Stimulated activated naive CD8-positive, alpha-beta T cell treated with anti-CD3 and anti-CD28 coated beads, Interleukin-15, amount 100 ng/mL, for 72 hours (primary cell): Measurements from ENCODE around the gene ZNF26.
A peak's percentile ranks its signal among the peaks of the same experiment; 100 is the strongest.
"Not testable (repeated sequence)": the region's sequence is repeated elsewhere in the genome, so short reads cannot be mapped to it uniquely, and the experiment has no call there.

ENCODE experiments used
- ATAC-seq: fragments of 150-1000 bp; cut with Tn5 transposase; 2 replicates; pipeline ENCODE4 v1.10.0; 2021; ENCODE audit warnings: mild to moderate bottlenecking, moderate library complexity
- DNase-seq, 2 donors: peaks; one replicate each; pipeline ENCODE4 v3.0.0; 2021 to 2022
- H3K27ac Mint-ChIP-seq, 2 donors: one replicate each; pipeline ENCODE4 v1.8.0; 2022; ENCODE audit warnings: mild to moderate bottlenecking in 2 of 2, mixed read lengths in 2 of 2, moderate library complexity in 2 of 2
- H3K27me3 Mint-ChIP-seq: one replicate; pipeline ENCODE4 v1.8.0; 2022; ENCODE audit warnings: mixed read lengths
- H3K4me1 Mint-ChIP-seq: one replicate; pipeline ENCODE4 v1.8.0; 2022; ENCODE audit warnings: mild to moderate bottlenecking, mixed read lengths
- H3K4me3 Mint-ChIP-seq, 2 donors: one replicate each; pipeline ENCODE4 v1.8.0; 2022; ENCODE audit warnings: mild to moderate bottlenecking in 2 of 2, mixed read lengths in 2 of 2, moderate library complexity in 1 of 2
- H3K9me3 Mint-ChIP-seq, 2 donors: one replicate each; pipeline ENCODE4 v1.8.0; 2022; ENCODE audit warnings: mixed read lengths in 2 of 2

The ZNF26 gene

GRCh38 chr12:132951649-132952048, 34.5 kb upstream of the ZNF26 start:
- Mint-ChIP-seq H3K27ac (no peak overlapping the region), H3K4me3 (no peak overlapping the region), H3K27me3 (no peaks in the 10 kb centered on the region), H3K9me3 (peaks cover 23 to 26% of the 10 kb centered on the region in 2 donors), H3K4me1 (peaks cover 25% of the 10 kb centered on the region)
- ATAC-seq (no peak), DNase-seq (no peak)

DNA sequence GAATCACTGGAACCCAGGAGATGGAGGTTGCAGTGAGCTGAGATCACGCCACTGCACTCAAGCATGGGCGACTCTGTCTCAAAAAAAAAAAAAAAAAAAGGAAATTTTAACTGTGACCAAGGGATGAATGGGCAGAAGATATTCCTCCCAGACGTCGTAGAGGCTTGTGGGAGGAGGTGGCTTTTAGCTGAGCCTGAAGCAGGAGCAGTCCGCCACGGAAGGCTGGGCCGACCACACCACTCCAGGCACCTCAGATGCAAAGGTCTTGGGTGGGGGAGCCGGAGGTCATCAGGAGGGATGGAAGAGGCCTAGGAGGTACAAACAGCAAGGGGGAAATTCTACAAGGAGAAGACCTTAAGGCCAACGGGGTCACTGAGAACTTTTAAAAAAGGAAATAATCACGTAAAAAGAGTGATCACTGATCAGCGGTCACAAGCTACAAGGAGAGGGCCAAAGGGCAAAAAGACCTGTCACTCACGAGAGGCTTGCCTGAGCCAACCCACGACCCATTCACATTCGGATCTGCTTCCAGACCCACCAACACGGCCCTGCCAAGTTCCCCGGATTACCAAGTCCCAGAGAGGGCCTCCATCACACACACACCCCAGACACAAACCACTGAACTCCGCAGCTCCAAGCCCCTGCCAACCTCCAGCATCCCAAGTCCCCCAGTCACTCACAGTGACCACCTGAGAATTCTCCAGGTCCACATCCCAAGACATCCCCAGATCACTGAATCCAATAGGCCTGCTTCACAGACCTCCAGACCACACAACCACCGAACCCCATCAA, 33.6 kb upstream of the ZNF26 start:
- Mint-ChIP-seq H3K27ac (peak overlapping the region in 1 of 2 donors; percentile 81), H3K27me3 (no peaks in the 10 kb centered on the region), H3K4me3 (no peak overlapping the region), H3K4me1 (peaks cover 34% of the 10 kb centered on the region), H3K9me3 (peaks cover 23 to 29% of the 10 kb centered on the region in 2 donors)
- no peak for DNase-seq
- no peak for ATAC-seq

- Mint-ChIP-seq H3K9me3 (peaks cover 20 to 29% of the 10 kb centered on the region in 2 donors), H3K27ac (peak overlapping the region in 1 of 2 donors; percentile 81), H3K4me1 (peaks cover 34% of the 10 kb centered on the region), H3K27me3 (no peaks in the 10 kb centered on the region), H3K4me3 (no peak overlapping the region)
- ATAC-seq = no peak
- DNase-seq = no peak
Observed at GRCh38 chr12:132953163-132953425, 33.1 kb upstream of the ZNF26 start.

DNA sequence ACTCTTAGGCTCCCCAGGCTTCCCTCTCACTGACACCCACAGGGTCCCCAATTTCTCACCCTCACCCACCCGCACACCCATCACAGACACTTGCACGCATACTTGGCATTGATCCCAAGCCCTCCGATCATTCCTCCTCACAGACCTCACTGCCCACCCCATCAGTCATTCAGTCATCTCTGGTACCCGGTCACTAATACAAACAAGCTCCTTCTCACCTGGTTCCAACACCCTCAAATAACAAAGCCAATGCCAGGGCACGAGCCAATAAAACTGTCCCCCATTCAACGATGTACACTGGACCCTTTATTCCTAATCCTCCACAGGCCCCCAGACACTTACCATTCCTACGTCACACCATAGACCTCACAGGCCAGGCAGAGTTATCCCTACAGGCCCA, 32.4 kb upstream of the ZNF26 start:
- H3K4me1 Mint-ChIP-seq = peaks cover 34% of the 10 kb centered on the region
- peaks cover 14 to 29% of the 10 kb centered on the region in 2 donors for H3K9me3 Mint-ChIP-seq
- no peaks in the 10 kb centered on the region for H3K27me3 Mint-ChIP-seq
- ATAC-seq (no peak), DNase-seq (no peak)
- no peak overlapping the region for H3K4me3 Mint-ChIP-seq
- peak overlapping the region in 1 of 2 donors; percentile 47 for H3K27ac Mint-ChIP-seq

GRCh38 chr12:132954471-132955048, 31.6 kb upstream of the ZNF26 start:
- ATAC-seq (no peak), DNase-seq (peak in 1 of 2 donors; percentile 11)
- H3K27me3 Mint-ChIP-seq = no peaks in the 10 kb centered on the region
- peak overlapping the region; percentile 91 to 92 for H3K4me3 Mint-ChIP-seq
- peaks cover 34% of the 10 kb centered on the region for H3K4me1 Mint-ChIP-seq
- H3K27ac Mint-ChIP-seq = peak overlapping the region; percentile 19 to 94
- H3K9me3 Mint-ChIP-seq = peaks cover 7 to 23% of the 10 kb centered on the region in 2 donors

- peak overlapping the region; percentile 90 to 94 for H3K27ac Mint-ChIP-seq
Observed at GRCh38 chr12:132955094-132956010, 30.8 kb upstream of the ZNF26 start.

GRCh38 chr12:132956011-132956788, 30.0 kb upstream of the ZNF26 start, which contains the start of gene ZNF605:
Gene ZNF605 (minus strand): TSS chr12:132956306. CDS start chr12:132945635, 10,671 bp downstream.
- peak; percentile 90 for ATAC-seq
- H3K4me1 Mint-ChIP-seq = peaks cover 34% of the 10 kb centered on the region
- H3K4me3 Mint-ChIP-seq = peak within 1 kb of the TSS; percentile 91 to 92

More at GRCh38 chr12:132955094-132956010, 30.8 kb upstream of the ZNF26 start:
- Mint-ChIP-seq H3K9me3 (peaks cover 6 to 21% of the 10 kb centered on the region in 2 donors), H3K27me3 (no peaks in the 10 kb centered on the region), H3K4me3 (peak overlapping the region; percentile 91 to 92), H3K4me1 (peaks cover 34% of the 10 kb centered on the region)
- ATAC-seq = peak; percentile 74
- DNase-seq = peak; percentile 52 to 69

DNA sequence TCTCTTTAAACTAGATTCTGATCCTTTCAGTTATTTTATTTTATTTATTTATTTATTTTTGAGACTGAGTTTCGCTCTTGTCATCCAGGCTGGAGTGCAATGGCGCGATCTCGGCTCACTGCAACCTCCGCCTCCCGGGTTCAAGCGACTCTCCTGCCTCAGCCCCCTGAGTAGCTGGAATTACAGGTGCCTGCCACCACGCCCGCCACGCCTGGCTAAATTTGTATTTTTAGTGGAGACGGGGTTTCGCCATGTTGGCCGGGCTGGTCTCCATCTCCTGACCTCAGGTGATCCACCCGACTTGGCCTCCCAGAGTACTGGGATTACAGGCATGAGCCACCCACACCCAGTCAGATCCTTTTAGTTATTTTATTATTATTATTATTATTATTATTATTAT, 24.4 kb upstream of the ZNF26 start:
- H3K27me3 Mint-ChIP-seq, H3K4me1 Mint-ChIP-seq, H3K4me3 Mint-ChIP-seq, ATAC-seq, H3K27ac Mint-ChIP-seq, DNase-seq: not testable (repeated sequence)
- H3K9me3 Mint-ChIP-seq = peaks cover 8 to 23% of the 10 kb centered on the region in 2 donors

More at GRCh38 chr12:132956011-132956788, 30.0 kb upstream of the ZNF26 start, which contains the start of gene ZNF605:
- Mint-ChIP-seq H3K27me3 (no peaks in the 10 kb centered on the region), H3K9me3 (peaks cover 6 to 21% of the 10 kb centered on the region in 2 donors), H3K27ac (peak within 1 kb of the TSS; percentile 98)
- DNase-seq = peak; percentile 87 to 88

GRCh38 chr12:132963947-132964346, 22.2 kb upstream of the ZNF26 start:
- not testable (repeated sequence) for H3K27me3 Mint-ChIP-seq, ATAC-seq, H3K4me1 Mint-ChIP-seq, H3K4me3 Mint-ChIP-seq, H3K27ac Mint-ChIP-seq
- H3K9me3 Mint-ChIP-seq = peaks cover 8 to 24% of the 10 kb centered on the region in 2 donors
- DNase-seq = peak in 1 of 2 donors; percentile 23

DNA sequence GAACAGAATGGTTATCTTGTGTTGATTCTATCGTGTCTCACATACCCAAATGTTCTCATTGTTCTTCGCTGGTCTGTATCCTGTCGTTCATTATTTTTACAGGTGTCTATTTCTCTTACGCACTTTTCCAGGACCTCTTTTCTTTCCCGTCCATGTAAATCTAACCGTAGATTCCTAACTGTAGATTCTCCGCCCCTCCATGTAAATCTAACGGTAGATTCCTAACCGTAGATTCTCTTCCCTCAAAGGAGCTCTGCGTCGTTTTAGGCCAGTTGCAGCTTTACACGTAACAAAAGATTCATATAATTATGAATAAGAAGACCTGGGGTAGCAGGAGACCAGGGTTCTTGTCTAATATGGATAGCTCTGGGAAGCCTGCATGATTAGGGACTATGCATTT, 20.4 kb upstream of the ZNF26 start:
- DNase-seq (no peak), ATAC-seq (no peak)
- H3K4me1 Mint-ChIP-seq = no peaks in the 10 kb centered on the region
- no peak overlapping the region for H3K4me3 Mint-ChIP-seq
- peak overlapping the region in 1 of 2 donors; percentile 29 for H3K27ac Mint-ChIP-seq
- no peaks in the 10 kb centered on the region for H3K27me3 Mint-ChIP-seq
- H3K9me3 Mint-ChIP-seq = peaks cover 8 to 24% of the 10 kb centered on the region in 2 donors

GRCh38 chr12:132966676-132967415, 19.3 kb upstream of the ZNF26 start:
- ATAC-seq (no peak), DNase-seq (no peak)
- no peaks in the 10 kb centered on the region for H3K4me1 Mint-ChIP-seq
- no peak overlapping the region for H3K4me3 Mint-ChIP-seq
- H3K27me3 Mint-ChIP-seq = no peaks in the 10 kb centered on the region
- peaks cover 8 to 24% of the 10 kb centered on the region in 2 donors for H3K9me3 Mint-ChIP-seq
- no peak overlapping the region for H3K27ac Mint-ChIP-seq

GRCh38 chr12:132967736-132968135, 18.4 kb upstream of the ZNF26 start:
- ATAC-seq (no peak), DNase-seq (no peak)
- no peaks in the 10 kb centered on the region for H3K4me1 Mint-ChIP-seq
- H3K9me3 Mint-ChIP-seq = peaks cover 16 to 32% of the 10 kb centered on the region in 2 donors
- no peaks in the 10 kb centered on the region for H3K27me3 Mint-ChIP-seq
- H3K4me3 Mint-ChIP-seq = no peak overlapping the region
- H3K27ac Mint-ChIP-seq = no peak overlapping the region

GRCh38 chr12:132972374-132972773, 13.8 kb upstream of the ZNF26 start:
- H3K27me3 Mint-ChIP-seq = no peaks in the 10 kb centered on the region
- DNase-seq (no peak), ATAC-seq (no peak)
- no peak overlapping the region for H3K4me3 Mint-ChIP-seq
- H3K9me3 Mint-ChIP-seq = peaks cover 29 to 32% of the 10 kb centered on the region in 2 donors
- H3K4me1 Mint-ChIP-seq = no peaks in the 10 kb centered on the region
- H3K27ac Mint-ChIP-seq = no peak overlapping the region

DNA sequence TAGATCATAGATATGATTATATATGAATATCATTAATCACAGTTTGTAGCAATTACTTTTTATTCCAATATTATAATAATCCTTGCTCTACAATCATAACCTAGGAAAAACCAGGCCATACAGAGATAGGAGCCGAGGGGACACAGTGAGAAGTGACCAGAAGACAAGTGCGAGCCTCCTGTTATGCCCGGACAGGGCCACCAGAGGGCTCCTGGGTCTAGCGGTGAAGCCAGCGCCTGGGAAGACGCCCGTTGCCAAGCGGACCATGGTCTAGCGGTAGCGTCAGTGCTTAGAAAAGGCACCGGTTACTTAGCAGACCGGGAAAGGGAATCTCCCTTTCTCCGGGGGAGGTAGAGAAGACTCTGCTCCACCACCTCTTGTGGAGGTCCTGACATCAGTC, 9.3 kb upstream of the ZNF26 start:
- not testable (repeated sequence) for ATAC-seq, H3K4me1 Mint-ChIP-seq, H3K27ac Mint-ChIP-seq, H3K4me3 Mint-ChIP-seq, H3K27me3 Mint-ChIP-seq
- peaks cover 41 to 46% of the 10 kb centered on the region in 2 donors for H3K9me3 Mint-ChIP-seq
- DNase-seq = peak; percentile 36 to 52
